HG03135 (cell line): ENCODE measurements around the gene MYNN.
A peak's percentile ranks its signal among the peaks of the same experiment; 100 is the strongest.
"Not testable (repeated sequence)": the region's sequence is repeated elsewhere in the genome, so short reads cannot be mapped to it uniquely, and the experiment has no call there.

Source experiments
- ATAC-seq: cut with Tn5 transposase; IDR thresholded peaks from one replicate; pipeline ENCODE4 v1.9.1; 2021; ENCODE audit warnings: mild to moderate bottlenecking, moderate library complexity; ENCODE audit not compliant: unreplicated experiment

MYNN gene

DNA sequence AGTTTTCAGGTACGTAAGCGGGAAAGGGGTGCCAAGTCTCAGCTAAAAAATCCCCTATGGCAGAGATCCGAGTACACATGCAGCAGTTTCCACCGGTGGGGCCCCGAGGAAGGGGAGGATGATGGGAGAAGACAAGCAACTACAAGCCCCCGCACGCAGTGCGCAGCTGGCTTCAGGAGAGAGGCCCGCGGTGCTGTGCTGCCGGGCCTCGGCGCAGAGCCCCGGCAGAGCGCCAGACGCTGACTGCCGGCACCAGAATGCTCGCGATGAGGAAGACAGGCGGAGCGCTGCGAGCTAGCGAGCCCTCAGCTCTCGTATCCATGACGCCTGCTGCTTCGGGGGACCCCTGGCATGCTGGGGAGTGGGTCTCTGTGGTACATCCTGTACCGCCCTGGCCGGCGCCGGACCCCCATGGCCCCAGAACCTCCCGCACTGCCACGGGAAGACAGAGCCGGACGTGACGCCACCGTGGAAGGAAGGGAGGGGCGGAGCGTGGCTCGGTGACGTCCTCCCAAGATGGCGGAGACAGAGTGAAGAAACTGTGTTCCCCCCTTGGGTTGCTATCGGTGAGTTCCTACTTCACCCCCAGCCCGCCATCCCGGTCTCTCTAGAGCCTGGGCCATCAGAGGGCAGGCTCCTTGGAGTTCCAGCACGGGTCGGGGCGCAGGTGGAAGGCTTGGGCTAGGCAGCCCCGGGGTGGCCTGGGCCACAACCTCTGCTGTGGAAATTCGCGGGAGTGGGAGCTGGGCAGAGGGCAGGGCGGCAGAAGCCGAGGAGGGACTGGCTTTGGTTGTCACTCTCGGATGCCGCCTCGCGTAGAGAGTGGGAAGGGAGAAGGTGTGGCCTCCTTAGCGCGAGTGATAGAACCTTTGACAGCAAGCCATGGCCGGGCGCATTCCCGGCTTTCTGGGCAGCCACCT lies at the start of gene MYNN:
Gene MYNN (plus strand): TSS at position 500 of the 920 bp plus-strand sequence. CDS start 900 bp downstream, outside the sequence.
- peak; percentile 84 for ATAC-seq

- not testable (repeated sequence) for ATAC-seq
Measured at GRCh38 chr3:169731857-169732256, 41.3 kb upstream of the MYNN start.

- ATAC-seq = no peak
Measured at GRCh38 chr3:169739067-169739466, 34.1 kb upstream of the MYNN start.

DNA sequence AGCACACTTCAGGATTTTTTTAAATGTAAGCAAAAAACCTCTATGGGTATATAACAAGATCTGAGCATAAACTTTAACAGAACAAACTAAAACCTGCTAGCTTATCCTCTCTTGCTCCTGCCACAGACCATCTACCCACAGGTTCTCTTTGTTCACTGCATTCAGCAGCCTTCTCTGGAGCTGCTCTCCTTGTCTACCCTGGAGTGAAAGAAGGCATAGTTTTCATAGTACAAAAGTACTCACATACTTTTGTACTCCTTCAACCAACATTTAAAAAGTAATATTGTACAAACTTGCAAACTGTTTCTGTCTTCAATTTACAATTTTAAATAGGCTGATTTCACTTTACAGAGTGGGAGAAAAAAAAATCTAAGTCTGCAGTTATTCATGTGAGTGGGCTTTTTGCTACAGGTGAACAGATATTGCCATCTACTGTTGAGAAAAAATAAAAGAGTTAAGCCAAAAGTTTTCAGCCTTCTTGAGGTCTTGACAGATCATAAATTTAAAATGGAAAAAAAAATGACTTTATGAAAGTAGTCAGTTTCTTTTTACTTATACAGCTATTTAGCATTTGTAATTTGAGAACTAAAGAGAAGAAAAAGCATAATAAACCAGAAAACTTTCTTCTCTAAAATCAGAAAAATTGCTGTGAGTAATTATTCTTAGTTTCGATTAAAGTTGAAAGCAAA lies 28.7 kb upstream of the MYNN start:
- ATAC-seq = no peak

- ATAC-seq = no peak
Measured at GRCh38 chr3:169746924-169747323, 26.3 kb upstream of the MYNN start.

- no peak for ATAC-seq
Measured at GRCh38 chr3:169748670-169749069, 24.5 kb upstream of the MYNN start.

GRCh38 chr3:169750665-169751064 lies 22.5 kb upstream of the MYNN start:
- no peak for ATAC-seq

DNA sequence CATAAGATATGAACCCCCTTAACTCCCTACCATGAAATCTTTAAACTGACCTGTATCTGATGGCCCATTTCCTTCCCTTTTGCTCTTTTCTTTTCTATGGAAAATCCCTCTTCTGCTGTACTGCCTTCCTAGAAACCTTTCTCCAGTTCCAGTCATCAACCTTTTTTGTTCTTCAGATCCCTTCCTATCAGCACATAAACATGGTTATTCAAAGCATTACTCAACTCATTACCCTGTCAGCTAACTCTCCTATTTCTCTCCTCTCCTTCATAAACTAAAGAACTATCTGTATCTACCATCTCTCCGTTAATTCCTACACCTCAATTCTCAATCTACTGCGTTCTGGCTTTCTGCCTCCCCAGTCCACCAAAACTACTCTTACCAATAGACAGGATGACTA lies 21.3 kb upstream of the MYNN start:
- no peak for ATAC-seq

DNA sequence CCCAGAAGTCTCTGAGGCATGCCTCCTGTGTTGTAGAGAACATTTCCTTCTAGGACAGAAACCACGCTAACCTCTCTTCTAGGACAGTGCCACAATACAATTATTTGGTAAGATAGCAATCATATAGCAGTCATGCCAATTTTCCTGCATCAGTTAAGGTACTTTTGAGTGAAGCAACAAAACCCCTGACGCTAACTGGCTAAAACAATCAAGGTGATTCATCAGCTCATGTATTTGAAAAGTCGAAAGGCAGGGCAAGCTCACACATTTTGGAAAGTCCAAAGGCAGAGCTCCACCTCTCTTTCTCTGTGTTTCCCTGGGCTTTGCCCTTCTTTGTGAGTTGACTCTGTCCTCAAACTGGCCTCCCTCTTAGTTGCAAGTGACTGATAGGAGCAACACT lies 18.5 kb upstream of the MYNN start:
- no peak for ATAC-seq

DNA sequence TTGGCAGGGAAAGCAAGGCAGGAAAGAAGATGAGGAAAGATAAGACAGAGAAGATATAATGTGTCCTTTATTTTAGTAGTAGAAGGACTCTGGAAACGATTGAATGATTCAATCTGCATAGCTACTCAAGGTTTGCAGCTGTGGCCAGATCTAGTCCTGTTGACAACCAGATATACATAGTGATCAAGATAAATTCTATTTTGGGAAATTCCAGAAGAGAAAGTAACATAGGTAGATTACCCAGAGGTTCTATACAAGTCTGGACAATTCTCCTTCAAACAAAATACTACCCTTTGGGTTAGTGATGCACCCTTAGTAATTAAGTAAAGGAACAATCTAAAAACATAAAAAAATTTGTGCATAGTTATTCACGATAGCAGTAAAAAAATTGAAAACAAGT lies 17.7 kb upstream of the MYNN start:
- no peak for ATAC-seq

GRCh38 chr3:169758359-169758994 lies 14.7 kb upstream of the MYNN start:
- no peak for ATAC-seq

DNA sequence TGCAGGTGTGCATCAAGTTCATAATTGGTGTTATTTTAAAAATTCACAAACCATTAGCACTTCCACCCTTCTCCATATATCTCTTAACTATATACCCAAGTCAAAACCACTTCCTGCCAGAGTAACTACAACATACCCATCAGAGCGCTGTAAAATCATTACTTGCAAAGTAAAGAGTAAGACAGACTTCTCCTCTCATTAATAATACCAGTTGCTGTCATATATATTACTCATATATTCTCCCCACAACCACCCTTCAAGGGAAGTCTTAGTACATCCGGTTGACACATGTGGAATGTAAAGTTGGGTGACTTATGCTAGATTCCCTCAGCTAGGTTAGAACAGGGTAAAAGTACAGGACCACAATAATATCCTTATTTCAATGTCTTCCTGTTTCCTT lies 13.9 kb upstream of the MYNN start:
- ATAC-seq = peak; percentile 61

GRCh38 chr3:169760479-169760878 lies 12.7 kb upstream of the MYNN start:
- ATAC-seq = no peak

GRCh38 chr3:169764312-169764881 lies 8.8 kb upstream of the MYNN start:
- peak; percentile 33 for ATAC-seq

DNA sequence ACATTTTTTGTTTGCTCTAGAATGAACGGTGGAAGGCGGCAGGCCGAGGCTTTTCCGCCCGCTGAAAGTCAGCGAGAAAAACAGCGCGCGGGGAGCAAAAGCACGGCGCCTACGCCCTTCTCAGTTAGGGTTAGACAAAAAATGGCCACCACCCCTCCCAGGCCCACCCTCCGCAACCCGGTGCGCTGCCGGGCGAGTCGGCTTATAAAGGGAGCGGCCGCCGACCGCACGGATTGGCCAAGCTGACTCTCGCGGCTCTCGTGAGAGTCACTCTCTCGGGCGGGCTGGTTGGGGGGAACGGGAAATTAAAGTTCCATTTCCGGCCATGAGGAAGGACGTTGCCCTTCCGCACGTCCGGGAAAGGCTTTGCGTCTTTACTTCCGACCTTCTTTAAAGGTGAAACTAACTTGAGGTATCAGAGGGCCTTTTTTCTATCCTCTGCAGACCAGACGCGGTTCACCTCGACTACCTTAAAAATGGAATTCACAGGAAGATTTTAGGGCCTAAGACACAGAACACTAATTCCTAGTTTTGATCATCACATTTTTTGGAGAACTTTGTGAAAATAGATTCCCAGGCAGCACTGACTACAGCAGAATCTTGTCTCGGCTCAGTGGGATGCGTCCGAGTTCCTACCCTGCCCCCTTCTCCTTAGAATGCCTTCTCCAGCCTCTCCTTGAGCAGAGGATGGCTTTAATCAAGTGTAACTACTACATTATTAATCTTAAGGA lies 8.1 kb upstream of the MYNN start, which contains the start of gene TERC:
Gene TERC (minus strand): TSS at position 179 of the 731 bp plus-strand sequence.
- ATAC-seq = peak; percentile 74

- peak; percentile 24 for ATAC-seq
Measured at GRCh38 chr3:169769287-169770181, 3.7 kb upstream of the MYNN start, which contains the start of gene ACTRT3. Gene ACTRT3, minus strand, starts transcription at chr3:169769561. Its CDS starts 41 bp downstream, at chr3:169769520.

DNA sequence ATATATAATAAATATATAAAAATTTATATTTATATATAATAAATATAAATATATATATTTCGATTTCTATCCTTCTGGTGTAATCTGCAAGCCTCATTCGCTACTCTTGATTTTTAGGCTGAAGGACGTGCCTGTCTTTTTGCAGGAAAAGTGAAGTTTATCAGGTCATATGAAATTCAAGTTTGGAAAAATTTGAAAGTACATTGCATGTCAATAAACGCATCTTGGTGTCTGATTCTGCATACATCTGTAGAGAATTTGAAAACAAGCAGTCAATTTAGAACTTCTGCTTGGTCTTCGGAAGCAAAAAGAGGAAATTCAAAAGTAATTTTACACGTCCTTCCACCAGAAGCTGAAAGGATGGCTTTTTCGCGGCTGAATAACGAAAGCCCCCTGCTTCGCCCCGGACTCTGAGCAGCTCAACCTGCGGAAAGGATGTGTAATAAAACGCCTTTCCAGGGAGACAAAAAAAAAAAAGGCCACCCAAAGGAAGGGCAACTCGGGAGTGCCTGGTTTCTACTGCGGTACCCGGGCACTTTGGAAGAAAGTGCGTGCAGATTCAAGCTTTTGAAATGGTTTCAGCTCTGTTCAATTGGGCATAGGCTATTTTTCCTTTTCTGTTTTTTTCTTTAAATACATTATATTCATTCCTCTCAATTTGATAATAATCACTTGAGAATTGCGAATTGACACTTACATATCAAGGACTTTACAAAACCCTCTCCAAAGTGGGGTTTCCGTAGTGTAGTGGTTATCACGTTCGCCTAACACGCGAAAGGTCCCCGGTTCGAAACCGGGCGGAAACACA lies 1.5 kb upstream of the MYNN start:
- ATAC-seq = no peak

- peak; percentile 4 for ATAC-seq
Measured at GRCh38 chr3:169772305-169772896, 795 bp upstream of the MYNN start.
